ENCODE measurements around the gene ADAM17.
"Not testable (repeated sequence)": the region's sequence is repeated elsewhere in the genome, so short reads cannot be mapped to it uniquely, and the experiment has no call there.

ADAM17 gene

DNA sequence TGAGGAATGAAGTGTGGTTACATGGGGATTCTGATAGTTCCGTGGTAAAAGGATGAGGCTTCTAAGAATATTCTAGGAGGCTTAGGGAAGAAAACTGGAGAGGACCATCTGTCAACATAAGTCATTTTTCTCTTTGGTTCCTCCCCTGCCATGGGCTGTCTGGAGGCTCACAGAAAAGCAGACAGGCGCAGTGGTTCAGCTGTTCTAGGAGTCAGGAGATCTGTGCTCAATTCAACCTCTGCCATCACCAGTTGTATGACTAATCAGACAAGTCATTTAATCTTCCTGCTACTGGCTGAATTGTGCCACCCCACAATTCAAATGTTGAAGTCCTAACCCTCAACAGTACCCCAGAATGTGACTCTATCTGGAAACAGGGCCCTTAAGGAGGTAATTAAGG lies 36.4 kb downstream of the ADAM17 start:
- DNase-seq = no peak

DNA sequence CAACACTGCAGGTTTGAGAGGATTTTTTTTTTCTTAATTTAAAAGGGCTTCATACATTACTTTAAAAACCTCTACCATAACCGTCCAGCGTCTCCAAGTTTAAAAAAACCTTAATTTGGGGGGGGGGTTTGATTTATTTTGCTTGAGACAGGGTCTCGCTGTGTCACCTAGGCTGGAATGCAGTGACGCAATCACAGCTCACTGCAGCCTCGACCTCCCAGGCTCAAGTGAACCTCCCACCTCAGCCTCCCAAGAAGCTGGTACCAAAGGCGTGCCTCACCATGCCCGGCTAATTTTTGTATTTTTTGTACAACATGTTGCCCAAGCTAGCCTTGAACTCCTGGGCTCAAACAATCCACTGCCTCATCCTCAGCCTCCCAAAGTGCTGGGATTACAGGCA lies 36.9 kb downstream of the ADAM17 start:
- DNase-seq = no peak

GRCh38 chr2:9518163-9518562 lies 37.5 kb downstream of the ADAM17 start:
- DNase-seq = no peak

DNA sequence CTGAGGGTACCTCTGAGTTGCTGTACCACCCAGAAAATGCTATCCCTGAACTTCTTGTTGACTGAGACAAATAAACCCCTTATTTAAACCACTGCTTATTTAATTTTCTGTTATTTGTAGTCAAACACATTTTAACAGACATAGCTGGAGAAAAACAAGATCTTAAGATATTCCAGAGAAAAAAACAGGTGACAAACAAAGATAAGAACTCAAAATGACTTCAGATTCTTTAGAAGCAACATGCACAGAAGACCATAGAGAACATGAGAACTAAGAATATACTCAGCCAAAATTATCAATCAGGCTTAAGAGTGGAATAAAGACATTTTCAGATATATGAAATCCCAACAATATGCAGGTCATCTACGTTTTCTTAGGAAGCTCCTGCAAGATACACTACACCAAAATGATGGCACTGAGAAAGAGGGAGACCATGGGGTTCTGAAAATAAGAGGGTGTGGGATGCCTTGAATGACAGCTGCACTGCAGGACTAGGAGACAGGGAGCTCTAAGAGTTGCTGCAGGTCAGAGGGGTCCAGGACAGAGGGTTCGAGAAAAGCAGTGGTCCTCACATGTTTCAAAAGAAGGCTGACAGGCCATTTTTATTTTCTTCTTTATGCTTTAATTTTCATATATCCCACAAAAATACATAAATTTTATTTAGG lies 38.4 kb downstream of the ADAM17 start:
- no peak for DNase-seq

- not testable (repeated sequence) for DNase-seq
Observed at GRCh38 chr2:9513946-9514345, 41.7 kb downstream of the ADAM17 start.

GRCh38 chr2:9508931-9509330 lies 46.7 kb downstream of the ADAM17 start:
- no peak for DNase-seq

GRCh38 chr2:9498210-9498609 lies 57.4 kb downstream of the ADAM17 start:
- DNase-seq = peak; percentile 58

- no peak for DNase-seq
Observed at GRCh38 chr2:9497017-9497416, 58.6 kb downstream of the ADAM17 start.

DNA sequence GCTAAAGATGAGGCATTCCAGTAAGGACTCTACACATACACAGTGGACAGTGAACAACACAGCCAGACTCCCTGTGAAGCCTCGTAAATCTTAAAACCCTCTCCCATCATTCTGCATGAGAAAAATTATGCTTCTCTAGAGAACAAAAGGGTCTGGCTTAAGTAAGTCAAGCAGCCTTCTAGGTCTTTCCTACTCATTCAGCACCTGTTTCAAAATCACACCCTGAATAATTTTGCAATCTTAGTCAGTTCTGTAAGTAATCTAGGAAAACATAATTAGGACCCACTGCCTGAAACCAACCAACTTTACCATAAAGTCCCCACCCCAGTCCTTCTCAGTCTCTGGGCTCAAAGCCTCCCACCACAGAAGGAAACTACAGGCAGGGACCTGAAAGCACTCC lies 61.5 kb downstream of the ADAM17 start:
- DNase-seq = no peak

DNA sequence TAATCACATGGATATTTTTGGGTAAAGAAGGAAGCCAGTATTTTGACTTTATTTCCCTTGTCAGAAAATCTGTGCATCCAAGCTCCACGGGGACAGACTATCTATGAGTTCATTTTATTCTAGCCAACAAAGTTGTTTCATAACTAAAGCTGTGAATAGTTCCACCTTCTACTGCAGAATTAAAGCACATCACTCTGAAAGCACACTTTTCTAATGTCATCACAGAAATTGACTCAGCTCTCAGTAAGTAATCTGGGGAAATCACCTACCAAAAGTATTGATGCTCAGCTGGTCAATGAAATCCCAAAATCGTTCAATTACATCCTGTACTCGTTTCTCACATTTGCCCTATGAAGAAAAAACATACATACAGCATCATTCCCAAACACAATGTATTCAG lies 62.2 kb downstream of the ADAM17 start:
- DNase-seq = no peak

- DNase-seq = no peak
Observed at GRCh38 chr2:9492927-9493326, 62.7 kb downstream of the ADAM17 start.

GRCh38 chr2:9490789-9491188 lies 64.8 kb downstream of the ADAM17 start:
- DNase-seq = no peak

DNA sequence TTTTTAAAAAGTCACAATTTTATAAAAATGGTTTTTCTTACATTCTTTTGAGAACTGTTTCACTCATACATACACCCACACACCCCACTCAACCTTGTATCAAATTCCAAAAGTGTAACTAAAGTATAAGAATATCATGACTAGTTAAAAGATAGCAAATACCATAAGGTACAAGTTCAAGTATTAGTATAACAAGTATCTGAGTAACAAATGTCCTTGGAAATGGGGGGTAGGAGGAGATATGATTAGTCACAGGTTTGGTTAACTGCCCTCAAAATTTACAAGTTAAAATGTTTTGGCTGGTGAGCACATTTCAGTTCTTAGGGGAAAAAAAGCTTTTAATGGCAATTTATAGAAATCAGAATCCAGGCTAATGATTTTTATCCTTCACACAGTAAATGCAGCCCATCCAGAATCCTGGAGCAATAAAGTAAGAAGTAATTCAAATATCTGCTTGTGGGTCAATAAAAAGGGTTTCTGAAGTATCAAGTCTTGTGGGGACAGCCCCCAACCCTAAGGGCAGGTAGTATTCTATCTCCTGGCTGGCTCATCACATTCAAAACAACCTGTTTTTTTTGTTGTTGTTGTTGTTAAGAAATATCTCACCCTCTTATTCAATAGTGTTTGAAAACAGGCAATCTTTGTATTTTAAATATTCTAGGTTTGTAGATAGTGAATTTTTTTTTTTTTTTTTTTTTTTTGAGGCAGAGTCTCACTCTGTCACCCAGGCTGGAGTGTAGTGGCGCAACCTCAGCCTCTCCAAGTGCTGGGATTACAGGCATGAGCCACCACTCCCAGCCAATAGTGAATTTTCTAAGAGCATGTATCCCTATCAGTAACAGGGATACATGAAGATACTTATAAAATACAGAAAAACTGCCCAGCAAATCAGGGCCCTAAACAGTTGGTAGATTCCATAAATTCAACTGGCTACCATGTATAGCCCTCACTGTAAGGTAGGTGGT lies 66.8 kb downstream of the ADAM17 start:
- no peak for DNase-seq

DNA sequence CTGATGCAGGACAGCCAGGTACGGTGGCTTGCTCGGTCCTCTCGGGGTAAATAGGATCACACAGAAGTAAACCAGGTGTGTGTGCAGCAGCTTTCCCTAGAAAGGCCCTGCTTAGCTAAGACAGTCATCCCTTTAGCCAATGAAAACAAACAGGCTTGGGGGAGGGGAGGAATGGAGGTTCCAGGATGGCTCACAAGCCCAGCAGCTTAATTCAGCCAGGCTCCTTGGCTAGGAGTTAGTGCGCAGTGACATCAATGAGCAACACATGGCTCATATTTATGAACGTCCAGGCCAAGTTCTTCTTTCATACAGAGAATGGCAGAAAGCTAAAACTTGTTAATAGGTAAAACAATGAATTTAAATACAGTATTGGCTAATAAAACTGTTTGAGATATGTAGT lies 71.1 kb downstream of the ADAM17 start:
- no peak for DNase-seq

- DNase-seq = no peak
Observed at GRCh38 chr2:9483107-9483506, 72.5 kb downstream of the ADAM17 start.

GRCh38 chr2:9480157-9480556 lies 75.5 kb downstream of the ADAM17 start:
- DNase-seq = no peak

DNA sequence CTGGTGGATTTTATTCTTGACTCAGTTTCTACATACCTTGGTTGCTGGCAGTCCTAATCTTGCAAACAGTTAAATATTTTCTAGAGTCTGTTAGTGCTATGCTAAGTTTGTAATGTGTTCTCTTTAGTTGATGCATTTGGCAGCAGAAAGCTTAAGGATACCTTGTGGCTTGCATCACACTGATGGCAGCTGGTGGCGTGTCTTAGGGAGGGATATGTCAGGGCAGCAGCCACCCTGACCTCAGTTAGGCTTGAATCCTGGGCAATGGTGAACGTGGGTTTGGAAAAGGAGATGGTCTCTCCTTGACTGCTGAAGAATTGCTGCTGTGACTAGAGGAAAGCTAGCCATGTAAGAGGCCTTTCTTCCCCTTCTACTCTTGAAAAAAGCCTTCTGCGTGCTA lies 77.1 kb downstream of the ADAM17 start:
- DNase-seq = no peak

DNA sequence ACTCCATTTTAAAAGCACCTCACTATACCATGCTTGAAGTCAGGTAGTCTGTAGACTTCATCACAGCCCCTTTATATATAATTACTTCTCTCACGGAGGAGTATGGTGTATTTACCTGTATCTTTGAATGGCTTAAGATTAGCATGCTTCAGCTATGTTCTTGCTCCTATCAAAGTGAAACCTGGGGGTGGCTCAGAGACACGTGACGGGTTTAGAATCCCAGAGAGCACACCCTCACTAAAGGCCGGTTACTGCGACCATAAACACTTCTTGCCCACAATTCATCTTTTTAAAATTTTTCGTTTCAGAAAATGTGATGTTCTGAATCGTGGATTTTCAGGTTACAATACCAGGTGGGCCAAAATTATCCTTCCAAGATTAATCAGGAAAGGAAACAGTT lies 77.7 kb downstream of the ADAM17 start:
- no peak for DNase-seq

- DNase-seq = peak; percentile 50
Observed at GRCh38 chr2:9474361-9475057, 81.1 kb downstream of the ADAM17 start, which contains the start of gene IAH1. Gene IAH1, plus strand, starts transcription at chr2:9474551. Its CDS starts 16 bp downstream, at chr2:9474567.

DNA sequence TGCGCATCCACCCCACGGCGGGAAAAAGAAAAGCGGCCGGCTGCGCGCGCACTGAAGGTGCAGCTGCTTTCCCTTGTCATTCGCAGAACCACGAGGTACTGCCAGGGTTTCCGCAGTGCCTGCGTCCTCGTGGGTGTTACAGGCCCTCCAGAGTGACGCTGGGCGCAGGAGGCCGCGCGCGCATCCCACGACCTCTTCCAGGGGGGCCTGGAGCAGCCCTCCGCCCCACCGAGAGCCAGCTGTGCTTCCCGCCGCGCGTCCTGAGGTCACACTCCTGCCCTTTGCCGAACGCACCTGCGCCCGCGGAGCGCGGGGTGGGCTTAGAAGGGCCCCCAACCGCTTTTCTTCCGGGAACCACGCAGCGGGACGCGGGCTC lies 81.7 kb downstream of the ADAM17 start:
- peak; percentile 21 for DNase-seq

GRCh38 chr2:9473308-9473984 lies 82.2 kb downstream of the ADAM17 start:
- DNase-seq = no peak

DNA sequence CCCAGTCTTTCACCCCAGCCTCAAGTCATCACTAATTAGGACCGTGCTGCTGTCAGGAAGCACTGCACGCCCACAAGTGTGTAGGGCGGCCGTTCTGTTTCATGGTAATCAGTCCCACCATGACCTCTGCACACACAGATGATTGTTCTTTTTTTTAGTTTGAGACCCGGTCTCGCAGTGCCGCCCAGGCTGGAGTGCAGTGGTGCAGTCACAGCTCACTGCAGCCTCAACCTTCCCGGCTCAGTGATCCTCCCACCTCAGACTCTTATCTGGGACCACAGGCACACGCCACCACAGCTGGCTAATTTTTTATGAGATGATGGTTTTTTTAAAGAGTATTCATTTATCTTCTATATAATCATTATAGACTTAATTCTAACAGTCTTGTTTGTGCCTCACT lies 83.1 kb downstream of the ADAM17 start:
- no peak for DNase-seq

DNA sequence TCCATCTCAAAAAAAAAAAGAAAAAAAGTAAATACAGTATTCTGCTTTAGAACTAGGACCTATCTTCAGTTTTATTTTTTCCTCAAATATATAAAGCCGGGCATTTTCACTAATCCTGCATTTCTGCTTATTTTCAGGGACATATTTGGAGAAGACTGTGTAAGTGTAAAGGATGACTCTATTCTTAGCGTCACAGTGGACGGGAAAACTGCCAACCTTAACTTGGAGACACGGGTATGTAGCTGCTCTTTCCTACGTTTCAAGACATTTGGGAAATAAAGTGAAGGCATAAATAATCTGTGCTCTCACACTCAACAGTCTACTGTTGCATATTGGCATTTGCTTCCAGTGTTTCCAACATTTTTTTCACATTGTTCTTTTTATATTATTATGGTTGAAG lies 84.4 kb downstream of the ADAM17 start:
- DNase-seq = no peak

Data from fibroblast of skin of scalp (primary cell).